Measurements from ENCODE around the gene SPTBN2.

DNA sequence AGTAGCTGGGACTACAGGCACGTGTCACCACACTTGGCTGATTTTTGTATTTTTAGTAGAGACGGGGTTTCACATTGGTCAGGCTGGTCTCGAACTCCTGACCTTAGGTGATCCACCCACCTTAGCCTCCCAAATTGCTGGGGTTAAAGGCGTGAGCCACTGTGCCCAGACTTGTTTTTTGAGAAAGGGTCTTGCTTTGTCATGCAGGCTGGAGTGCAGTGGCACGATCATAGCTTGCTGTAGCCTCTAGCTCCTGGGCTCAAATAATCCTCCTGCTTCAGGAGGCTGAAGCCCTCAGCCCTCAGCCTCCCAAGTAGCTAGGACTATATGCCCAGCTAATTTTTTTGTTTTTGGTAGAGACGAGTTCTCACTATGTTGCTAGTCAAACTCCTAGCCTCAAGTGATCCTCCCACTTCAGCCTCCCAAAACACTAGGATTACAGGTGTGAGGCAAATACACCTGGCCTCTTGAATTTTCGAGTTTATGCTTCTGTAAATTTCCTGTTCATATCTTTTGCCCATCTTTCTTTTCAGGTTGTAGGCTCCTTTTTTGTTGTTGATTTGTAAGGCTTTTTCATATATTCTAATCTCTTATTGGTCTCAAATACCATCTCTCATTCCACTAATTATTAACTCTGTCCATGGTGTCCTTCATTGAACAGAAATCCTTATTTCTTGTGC is 47.9 kb downstream of the SPTBN2 start:
- TF ChIP-seq POLR2A (IDR thresholded peaks at IDR 0.05; ENCODE audit: low read depth, low read length) = no peak
- no peak for TF ChIP-seq POLR2AphosphoS5 (IDR thresholded peaks at IDR 0.05; ENCODE audit: low read depth, low read length)
